HG03575 (cell line): Measurements from ENCODE around the gene ESPN.

ENCODE experiments used
- ATAC-seq: cut with Tn5 transposase; IDR thresholded peaks from one replicate; pipeline ENCODE4 v1.9.1; 2021; ENCODE audit not compliant: unreplicated experiment, insufficient number of reproducible peaks, low FRiP score; ENCODE audit errors: extremely low read depth

ESPN gene

DNA sequence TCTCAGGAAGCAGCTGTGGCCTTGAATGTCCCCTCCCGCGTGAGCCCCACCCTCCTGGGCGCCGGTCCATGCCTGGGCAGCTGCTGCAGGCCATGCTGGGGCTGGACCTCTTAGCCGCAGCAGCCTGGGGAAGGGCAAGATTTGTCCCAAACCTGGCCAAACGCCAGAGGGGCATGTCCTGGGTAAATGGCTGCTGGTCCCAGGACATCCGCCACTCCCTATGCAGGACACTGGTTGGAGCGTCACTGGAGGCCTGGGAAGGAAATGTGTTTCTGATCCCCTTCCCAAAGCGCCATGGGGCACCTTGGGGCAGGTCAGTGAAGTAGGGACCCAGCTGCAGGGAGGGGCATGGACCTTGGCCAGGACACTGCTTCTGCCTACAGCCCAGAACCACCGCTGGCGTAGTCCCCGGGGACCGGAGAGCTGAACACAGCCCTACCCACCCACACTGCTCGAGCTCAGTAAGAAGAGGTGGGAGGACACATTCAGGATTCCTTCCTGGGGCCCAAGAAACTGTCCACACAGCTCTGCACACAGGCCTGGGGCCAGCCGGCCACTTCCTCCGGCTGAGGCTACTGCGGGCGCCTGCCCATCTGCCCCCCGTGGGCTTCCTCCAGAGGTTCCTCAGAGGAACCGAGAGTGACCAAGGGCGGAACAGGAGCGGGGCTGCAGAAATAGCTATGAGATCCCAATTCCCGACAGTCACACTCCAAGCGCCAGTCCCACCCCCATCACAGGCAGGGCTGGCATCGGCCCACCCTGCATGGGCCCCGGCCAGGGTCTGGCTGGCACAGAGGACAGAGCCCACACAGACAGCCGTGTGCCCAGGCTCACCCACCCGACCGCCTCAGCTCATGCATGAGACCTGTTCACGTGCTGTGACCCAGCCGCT lies 77.7 kb downstream of the ESPN start:
- ATAC-seq = no peak

GRCh38 chr1:6503884-6504602 lies 79.5 kb downstream of the ESPN start:
- ATAC-seq = no peak

DNA sequence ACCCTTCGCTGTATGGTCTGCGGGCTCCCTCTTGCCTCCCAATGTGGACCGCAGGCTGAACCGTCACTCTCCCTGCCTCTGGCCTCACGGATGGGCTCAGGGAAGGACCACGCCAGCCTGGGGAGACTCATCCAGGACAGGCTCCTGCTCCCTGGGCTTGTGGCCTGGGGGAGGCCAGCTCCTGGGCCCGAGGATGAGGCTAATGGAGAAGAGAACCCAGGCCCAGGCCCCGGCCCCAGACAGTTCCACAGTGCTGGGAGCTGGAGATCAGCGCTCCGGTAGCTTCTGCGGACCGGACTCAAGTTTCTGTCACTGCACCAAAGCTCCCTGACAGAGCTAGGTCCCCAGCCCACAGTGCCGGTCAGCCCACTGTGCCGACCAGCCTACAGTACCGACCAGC lies 80.3 kb downstream of the ESPN start:
- no peak for ATAC-seq

DNA sequence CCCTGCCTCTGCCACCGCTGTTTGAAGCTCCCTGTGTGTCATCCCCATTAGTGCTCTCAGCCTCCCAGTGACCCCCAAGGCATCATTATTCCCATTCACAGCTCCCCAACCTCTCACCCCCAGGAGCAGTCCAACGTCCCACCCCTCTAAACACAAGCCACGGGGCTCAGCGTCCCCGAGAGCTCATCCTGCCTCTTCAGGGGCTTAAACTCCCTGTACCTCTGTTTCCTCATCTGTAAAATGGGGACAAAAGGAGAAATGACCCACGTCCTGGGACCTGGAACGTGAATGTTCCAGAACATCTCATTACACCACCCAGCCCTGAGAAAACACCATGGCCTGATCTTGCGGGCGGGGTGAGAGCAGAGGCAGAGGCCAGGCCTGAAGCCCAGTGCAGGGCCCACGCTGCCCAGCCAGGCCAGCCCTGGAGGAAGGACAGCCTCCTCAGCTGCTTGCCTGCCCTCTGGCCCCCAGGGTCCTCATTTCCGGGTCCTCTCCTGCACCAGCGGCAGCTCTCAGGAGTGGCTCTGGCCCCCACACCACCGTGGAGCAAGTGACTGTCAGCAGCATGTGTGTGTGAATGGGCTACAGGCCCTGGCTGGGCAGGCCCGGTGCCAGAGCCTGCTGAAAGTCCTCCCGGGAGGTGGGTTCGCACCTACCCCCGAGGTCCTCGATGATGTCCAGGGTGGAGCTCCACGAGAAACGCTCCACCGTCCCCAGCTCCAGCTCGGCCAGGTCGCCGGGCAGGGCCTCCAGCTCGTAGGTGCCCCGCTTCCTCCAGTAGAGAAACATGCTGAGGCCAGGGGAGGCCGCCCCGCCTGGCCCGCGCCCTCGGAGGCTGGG lies 81.0 kb downstream of the ESPN start:
- ATAC-seq = no peak

GRCh38 chr1:6506210-6507036 lies 81.8 kb downstream of the ESPN start:
- no peak for ATAC-seq

DNA sequence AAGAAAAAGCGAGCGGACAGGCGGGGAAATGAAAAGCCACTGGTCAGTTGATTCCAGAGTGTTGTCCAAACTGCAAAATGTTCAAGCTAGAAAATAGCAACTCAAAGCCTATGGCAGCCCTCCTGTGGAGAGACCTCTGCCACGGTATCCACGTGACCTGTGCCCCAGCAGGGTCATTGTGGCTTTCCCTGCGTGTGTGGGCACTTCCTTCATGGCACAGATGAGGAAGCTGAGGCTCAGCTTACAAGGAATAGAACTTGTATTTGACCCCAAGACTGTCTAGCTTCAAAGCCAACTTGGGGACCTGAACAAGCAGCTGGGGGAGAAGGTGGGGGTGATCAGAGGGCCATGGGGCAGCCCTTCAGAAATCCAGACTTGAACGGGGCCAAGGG lies 82.5 kb downstream of the ESPN start:
- no peak for ATAC-seq

DNA sequence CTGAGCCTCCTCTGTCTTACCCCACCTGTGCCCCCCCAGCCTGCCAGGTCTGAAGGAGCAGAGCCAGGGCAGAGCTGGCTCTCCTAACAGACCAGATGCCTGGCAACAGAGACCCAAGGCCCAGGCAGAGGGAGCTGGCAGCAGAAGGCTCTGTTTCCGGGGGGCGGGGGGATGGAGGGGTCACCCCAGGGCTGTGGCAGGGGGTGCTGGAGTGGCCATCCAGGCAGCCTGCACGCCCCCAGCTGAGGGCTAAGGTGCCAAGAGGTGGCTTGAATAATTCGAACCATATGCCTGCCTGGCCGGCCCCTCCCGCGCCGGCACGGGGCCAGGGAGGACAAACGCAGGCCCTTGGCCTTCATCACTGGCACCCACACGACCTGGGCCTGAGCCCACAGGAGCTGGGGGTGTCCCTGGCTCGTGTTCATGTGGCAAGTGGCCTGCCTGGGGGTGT lies 82.9 kb downstream of the ESPN start:
- ATAC-seq = no peak

DNA sequence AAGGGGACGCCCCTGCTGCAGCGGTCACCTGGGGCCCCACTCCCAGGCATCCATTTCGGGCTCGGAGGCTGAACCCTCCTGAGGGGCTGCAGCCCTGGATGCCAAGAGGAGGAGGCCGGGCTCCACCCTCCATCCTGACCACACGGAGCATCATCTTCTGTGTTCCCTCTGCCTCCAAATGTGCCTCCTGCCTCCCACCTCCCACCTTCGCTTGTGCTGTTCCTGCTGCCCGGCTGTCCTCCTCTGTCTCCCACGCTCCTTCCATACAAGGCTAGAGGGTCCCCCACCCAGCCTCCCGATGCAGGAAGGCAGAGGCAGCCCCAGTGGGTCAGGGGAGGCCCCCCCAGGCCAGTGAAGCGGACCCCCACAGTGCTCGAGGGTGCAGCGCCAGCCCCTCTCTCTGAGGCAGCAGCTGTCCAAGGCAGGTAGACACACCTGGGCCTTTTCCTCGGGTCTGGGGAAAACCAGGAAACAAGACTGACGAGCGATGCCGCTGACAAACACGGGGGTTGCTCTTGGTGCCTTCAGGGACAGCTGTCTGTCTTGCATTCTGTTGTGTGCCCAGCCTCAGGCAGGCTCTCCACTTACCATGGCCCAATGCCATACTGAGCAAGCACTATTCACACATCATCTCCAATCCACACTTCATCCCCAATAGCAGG lies 83.7 kb downstream of the ESPN start:
- ATAC-seq = no peak

GRCh38 chr1:6508816-6509189 lies 84.2 kb downstream of the ESPN start:
- ATAC-seq = no peak

GRCh38 chr1:6509220-6509918 lies 84.8 kb downstream of the ESPN start:
- no peak for ATAC-seq

- ATAC-seq = no peak
These were observed 85.3 kb downstream of the ESPN start for GRCh38 chr1:6509919-6510291.

DNA sequence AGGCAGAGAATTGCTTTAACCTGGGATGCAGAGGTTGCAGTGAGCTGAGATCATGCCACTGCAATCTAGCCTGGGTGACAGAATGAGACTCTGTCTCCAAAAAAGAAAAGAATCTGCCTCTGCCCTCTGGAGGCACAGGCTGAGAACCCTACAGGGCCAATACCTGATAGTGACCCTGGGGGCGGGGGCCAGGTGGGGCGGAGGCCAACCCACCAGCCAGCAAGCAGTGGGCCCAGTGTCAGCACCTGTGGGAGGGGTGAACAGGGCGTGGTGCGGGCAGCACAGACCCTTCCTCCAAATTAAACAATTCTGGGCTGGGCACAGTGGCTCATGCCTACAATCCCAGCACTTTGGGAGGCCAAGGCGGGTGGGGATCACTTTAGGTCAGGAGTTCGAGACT lies 85.9 kb downstream of the ESPN start:
- ATAC-seq = no peak
